ENCODE data around the gene P3R3URF. TPM values are rescaled to one million over a fixed set of nuclear protein-coding genes. Genes with fewer than 3 reads are reported as not detected.

Gene P3R3URF
- total RNA-seq, 1 experiment from 2014 or later: not detected

DNA sequence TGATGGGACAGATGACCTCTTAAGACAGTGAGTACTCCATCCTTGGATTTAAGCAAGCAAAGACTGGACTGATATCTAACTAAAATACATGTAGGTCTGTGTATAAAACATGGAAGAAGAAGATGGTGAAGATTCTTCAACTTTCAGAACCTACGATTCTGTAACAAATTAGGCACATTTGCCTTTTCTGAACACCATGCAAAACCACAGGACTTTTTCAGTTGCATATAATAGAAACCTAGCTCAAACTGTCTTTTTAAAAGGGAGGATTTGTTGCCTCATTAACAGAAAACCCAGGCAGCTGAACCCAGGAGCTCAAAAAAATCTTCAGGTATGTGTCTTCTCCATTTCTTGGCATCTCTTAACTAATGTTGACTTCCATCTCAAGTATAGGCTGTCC is 16.1 kb downstream of the P3R3URF start:
- no peaks in the 10 kb centered on the region for H3K79me2 ChIP-seq (ENCODE audit: insufficient read depth, low read length)
- no peaks in the 10 kb centered on the region for H3K9me3 ChIP-seq (ENCODE audit: control insufficient read depth in 1 of 2, insufficient read depth in 1 of 2, low read depth in 1 of 2, low read length in 2 of 2)
- no peaks in the 10 kb centered on the region for H3K36me3 ChIP-seq (ENCODE audit: control insufficient read depth in 1 of 2, insufficient read depth in 2 of 2, low read length in 2 of 2)
- TF ChIP-seq EGR1 (IDR thresholded peaks at IDR 0.05; ENCODE audit: low read depth) (no peak), EZH2phosphoT487 (IDR thresholded peaks at IDR 0.05; ENCODE audit: borderline replicate concordance) (no peak), EZH2 (IDR thresholded peaks at IDR 0.05) (no peak), RAD21 (IDR thresholded peaks at IDR 0.05; ENCODE audit: low read depth) (no peak), SP1 (IDR thresholded peaks at IDR 0.05; ENCODE audit: low read depth) (no peak), CBX3 (IDR thresholded peaks at IDR 0.05; ENCODE audit: low read depth) (no peak), ELF1 (IDR thresholded peaks at IDR 0.05; ENCODE audit: borderline replicate concordance, low read depth) (no peak), ZFX (IDR thresholded peaks at IDR 0.05) (no peak), SIN3A (IDR thresholded peaks at IDR 0.05; ENCODE audit: low read depth) (no peak), ATF3 (IDR thresholded peaks at IDR 0.05) (no peak), CTCF (IDR thresholded peaks at IDR 0.05 in 2 of 3, conservative IDR thresholded peaks at IDR 0.05 in 1 of 3; ENCODE audit: borderline replicate concordance in 1 of 3, insufficient read depth in 1 of 3, low read depth in 2 of 3, low read length in 2 of 3) (no peak), TCF7L2 (IDR thresholded peaks at IDR 0.05; ENCODE audit: borderline replicate concordance, extremely low read depth, insufficient read depth, insufficient read length) (no peak), FOSL1 (IDR thresholded peaks at IDR 0.05; ENCODE audit: low read depth) (no peak)
- TF ChIP-seq, protein P1, sequence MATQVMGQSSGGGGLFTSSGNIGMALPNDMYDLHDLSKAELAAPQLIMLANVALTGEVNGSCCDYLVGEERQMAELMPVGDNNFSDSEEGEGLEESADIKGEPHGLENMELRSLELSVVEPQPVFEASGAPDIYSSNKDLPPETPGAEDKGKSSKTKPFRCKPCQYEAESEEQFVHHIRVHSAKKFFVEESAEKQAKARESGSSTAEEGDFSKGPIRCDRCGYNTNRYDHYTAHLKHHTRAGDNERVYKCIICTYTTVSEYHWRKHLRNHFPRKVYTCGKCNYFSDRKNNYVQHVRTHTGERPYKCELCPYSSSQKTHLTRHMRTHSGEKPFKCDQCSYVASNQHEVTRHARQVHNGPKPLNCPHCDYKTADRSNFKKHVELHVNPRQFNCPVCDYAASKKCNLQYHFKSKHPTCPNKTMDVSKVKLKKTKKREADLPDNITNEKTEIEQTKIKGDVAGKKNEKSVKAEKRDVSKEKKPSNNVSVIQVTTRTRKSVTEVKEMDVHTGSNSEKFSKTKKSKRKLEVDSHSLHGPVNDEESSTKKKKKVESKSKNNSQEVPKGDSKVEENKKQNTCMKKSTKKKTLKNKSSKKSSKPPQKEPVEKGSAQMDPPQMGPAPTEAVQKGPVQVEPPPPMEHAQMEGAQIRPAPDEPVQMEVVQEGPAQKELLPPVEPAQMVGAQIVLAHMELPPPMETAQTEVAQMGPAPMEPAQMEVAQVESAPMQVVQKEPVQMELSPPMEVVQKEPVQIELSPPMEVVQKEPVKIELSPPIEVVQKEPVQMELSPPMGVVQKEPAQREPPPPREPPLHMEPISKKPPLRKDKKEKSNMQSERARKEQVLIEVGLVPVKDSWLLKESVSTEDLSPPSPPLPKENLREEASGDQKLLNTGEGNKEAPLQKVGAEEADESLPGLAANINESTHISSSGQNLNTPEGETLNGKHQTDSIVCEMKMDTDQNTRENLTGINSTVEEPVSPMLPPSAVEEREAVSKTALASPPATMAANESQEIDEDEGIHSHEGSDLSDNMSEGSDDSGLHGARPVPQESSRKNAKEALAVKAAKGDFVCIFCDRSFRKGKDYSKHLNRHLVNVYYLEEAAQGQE (IDR thresholded peaks at IDR 0.05; ENCODE audit: low read depth): no peak
- TF ChIP-seq, protein P2, sequence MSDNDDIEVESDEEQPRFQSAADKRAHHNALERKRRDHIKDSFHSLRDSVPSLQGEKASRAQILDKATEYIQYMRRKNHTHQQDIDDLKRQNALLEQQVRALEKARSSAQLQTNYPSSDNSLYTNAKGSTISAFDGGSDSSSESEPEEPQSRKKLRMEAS (IDR thresholded peaks at IDR 0.05): no peak
- no peak overlapping the region for H3K4me3 ChIP-seq (replicated peaks in 1 of 2; ENCODE audit: low read depth in 1 of 2, low read length in 2 of 2)
- ChIA-PET POLR2A (no interaction called here), CTCF (no interaction called here), RAD21 (ENCODE audit: low non-redundant PET in 1 of 2, low total read pairs in 2 of 2, uncharacterized antibody in 2 of 2, unreplicated experiment in 2 of 2) (no interaction called here)
- H4K20me1 ChIP-seq (ENCODE audit: insufficient read depth): no peaks in the 10 kb centered on the region
- ATAC-seq: no peak
- intact Hi-C loops (cut with micrococcal nuclease): no loop called here
- DNase-seq (ENCODE audit: low read depth, low spot score): no peak
- no peaks in the 10 kb centered on the region for H3K9me2 ChIP-seq (ENCODE audit: insufficient read depth)
- no peaks in the 10 kb centered on the region for H3K27me3 ChIP-seq (ENCODE audit: insufficient read depth, low read length)
- H3K27ac ChIP-seq (ENCODE audit: low read depth, low read length): no peak overlapping the region
- no peak overlapping the region for H2AFZ ChIP-seq (ENCODE audit: low read depth, low read length, poor library complexity, severe bottlenecking)
- no TSS peak for BruUV-seq (replicated peaks)
- H3K4me1 ChIP-seq (ENCODE audit: control insufficient read depth in 1 of 2, insufficient read depth in 2 of 2, low read length in 2 of 2): no peaks in the 10 kb centered on the region
- H3K9ac ChIP-seq (ENCODE audit: low read length): no peak overlapping the region
- no peak overlapping the region for H3K4me2 ChIP-seq (ENCODE audit: low read length)
